ENCODE results near the gene LMF1. TPM values are rescaled to one million over a fixed set of nuclear protein-coding genes. Genes with fewer than 3 reads are reported as not detected.

LMF1 gene
- total RNA-seq, 1 experiment from 2014 or later: 12.2 TPM

GRCh38 chr16:938752-939151, 32.0 kb downstream of the LMF1 start:
- H2AFZ ChIP-seq (ENCODE audit: low read length): no peak overlapping the region
- H3K4me2 ChIP-seq (ENCODE audit: low read depth, low read length, poor library complexity, severe bottlenecking): no peak overlapping the region
- no peaks in the 10 kb centered on the region for H3K79me2 ChIP-seq (ENCODE audit: low read length)
- H3K27me3 ChIP-seq (ENCODE audit: low read length): no peaks in the 10 kb centered on the region
- H4K20me1 ChIP-seq (ENCODE audit: insufficient read depth, low read depth, low read length): no peaks in the 10 kb centered on the region
- no peak overlapping the region for H3K9ac ChIP-seq (ENCODE audit: low read length)
- peaks cover 17% of the 10 kb centered on the region for H3K9me3 ChIP-seq (ENCODE audit: low read length)
- no peaks in the 10 kb centered on the region for H3K36me3 ChIP-seq (ENCODE audit: insufficient read depth, low read length)
- no peak overlapping the region for H3K4me3 ChIP-seq (ENCODE audit: low read length)
- H3K27ac ChIP-seq (ENCODE audit: low read length): no peak overlapping the region
- no peaks in the 10 kb centered on the region for H3K4me1 ChIP-seq (ENCODE audit: low read length)
- no peaks in the 10 kb centered on the region for H3K9me2 ChIP-seq (replicated peaks; ENCODE audit: insufficient read depth, low read length)
- no peak for DNase-seq

- H2AFZ ChIP-seq (ENCODE audit: low read length): no peak overlapping the region
- no peaks in the 10 kb centered on the region for H4K20me1 ChIP-seq (ENCODE audit: insufficient read depth, low read depth, low read length)
- H3K9me2 ChIP-seq (replicated peaks; ENCODE audit: insufficient read depth, low read length): no peaks in the 10 kb centered on the region
- no peaks in the 10 kb centered on the region for H3K4me1 ChIP-seq (ENCODE audit: low read length)
- H3K9me3 ChIP-seq (ENCODE audit: low read length): peaks cover 17% of the 10 kb centered on the region
- no peaks in the 10 kb centered on the region for H3K79me2 ChIP-seq (ENCODE audit: low read length)
- H3K4me2 ChIP-seq (ENCODE audit: low read depth, low read length, poor library complexity, severe bottlenecking): no peak overlapping the region
- H3K4me3 ChIP-seq (ENCODE audit: low read length): no peak overlapping the region
- H3K36me3 ChIP-seq (ENCODE audit: insufficient read depth, low read length): no peaks in the 10 kb centered on the region
- H3K27ac ChIP-seq (ENCODE audit: low read length): no peak overlapping the region
- no peaks in the 10 kb centered on the region for H3K27me3 ChIP-seq (ENCODE audit: low read length)
- DNase-seq: no peak
- H3K9ac ChIP-seq (ENCODE audit: low read length): no peak overlapping the region
These were observed 32.6 kb downstream of the LMF1 start for GRCh38 chr16:938136-938535.

- Histone ChIP-seq H3K4me2 (ENCODE audit: low read depth, low read length, poor library complexity, severe bottlenecking) (no peak overlapping the region), H4K20me1 (ENCODE audit: insufficient read depth, low read depth, low read length) (no peaks in the 10 kb centered on the region), H3K79me2 (ENCODE audit: low read length) (no peaks in the 10 kb centered on the region), H2AFZ (ENCODE audit: low read length) (no peak overlapping the region), H3K27me3 (ENCODE audit: low read length) (no peaks in the 10 kb centered on the region), H3K9ac (ENCODE audit: low read length) (no peak overlapping the region), H3K36me3 (ENCODE audit: insufficient read depth, low read length) (no peaks in the 10 kb centered on the region), H3K9me2 (replicated peaks; ENCODE audit: insufficient read depth, low read length) (no peaks in the 10 kb centered on the region), H3K4me1 (ENCODE audit: low read length) (no peaks in the 10 kb centered on the region), H3K9me3 (ENCODE audit: low read length) (peaks cover 15% of the 10 kb centered on the region), H3K4me3 (ENCODE audit: low read length) (no peak overlapping the region), H3K27ac (ENCODE audit: low read length) (no peak overlapping the region)
- DNase-seq: no peak
These were observed 33.1 kb downstream of the LMF1 start for GRCh38 chr16:937723-938122.

- Histone ChIP-seq H3K27me3 (ENCODE audit: low read length) (no peaks in the 10 kb centered on the region), H2AFZ (ENCODE audit: low read length) (no peak overlapping the region), H3K9me2 (replicated peaks; ENCODE audit: insufficient read depth, low read length) (no peaks in the 10 kb centered on the region), H3K4me2 (ENCODE audit: low read depth, low read length, poor library complexity, severe bottlenecking) (no peak overlapping the region), H3K4me1 (ENCODE audit: low read length) (no peaks in the 10 kb centered on the region), H3K9ac (ENCODE audit: low read length) (no peak overlapping the region), H3K9me3 (ENCODE audit: low read length) (peaks cover 12% of the 10 kb centered on the region), H4K20me1 (ENCODE audit: insufficient read depth, low read depth, low read length) (no peaks in the 10 kb centered on the region), H3K4me3 (ENCODE audit: low read length) (no peak overlapping the region), H3K79me2 (ENCODE audit: low read length) (no peaks in the 10 kb centered on the region), H3K36me3 (ENCODE audit: insufficient read depth, low read length) (no peaks in the 10 kb centered on the region), H3K27ac (ENCODE audit: low read length) (no peak overlapping the region)
- no peak for DNase-seq
These were observed 33.5 kb downstream of the LMF1 start for GRCh38 chr16:937311-937710.

- no peaks in the 10 kb centered on the region for H4K20me1 ChIP-seq (ENCODE audit: insufficient read depth, low read depth, low read length)
- H2AFZ ChIP-seq (ENCODE audit: low read length): no peak overlapping the region
- no peak overlapping the region for H3K27ac ChIP-seq (ENCODE audit: low read length)
- H3K4me2 ChIP-seq (ENCODE audit: low read depth, low read length, poor library complexity, severe bottlenecking): no peak overlapping the region
- H3K9ac ChIP-seq (ENCODE audit: low read length): no peak overlapping the region
- H3K4me3 ChIP-seq (ENCODE audit: low read length): no peak overlapping the region
- DNase-seq: no peak
- H3K4me1 ChIP-seq (ENCODE audit: low read length): no peaks in the 10 kb centered on the region
- no peaks in the 10 kb centered on the region for H3K9me2 ChIP-seq (replicated peaks; ENCODE audit: insufficient read depth, low read length)
- no peaks in the 10 kb centered on the region for H3K9me3 ChIP-seq (ENCODE audit: low read length)
- no peaks in the 10 kb centered on the region for H3K79me2 ChIP-seq (ENCODE audit: low read length)
- no peaks in the 10 kb centered on the region for H3K27me3 ChIP-seq (ENCODE audit: low read length)
- no peaks in the 10 kb centered on the region for H3K36me3 ChIP-seq (ENCODE audit: insufficient read depth, low read length)
These were observed 35.1 kb downstream of the LMF1 start for GRCh38 chr16:935684-936083.

- H4K20me1 ChIP-seq (ENCODE audit: insufficient read depth, low read depth, low read length): no peaks in the 10 kb centered on the region
- H3K9me2 ChIP-seq (replicated peaks; ENCODE audit: insufficient read depth, low read length): no peaks in the 10 kb centered on the region
- no peak overlapping the region for H2AFZ ChIP-seq (ENCODE audit: low read length)
- no peak overlapping the region for H3K4me2 ChIP-seq (ENCODE audit: low read depth, low read length, poor library complexity, severe bottlenecking)
- H3K79me2 ChIP-seq (ENCODE audit: low read length): no peaks in the 10 kb centered on the region
- no peaks in the 10 kb centered on the region for H3K27me3 ChIP-seq (ENCODE audit: low read length)
- H3K4me1 ChIP-seq (ENCODE audit: low read length): no peaks in the 10 kb centered on the region
- no peaks in the 10 kb centered on the region for H3K9me3 ChIP-seq (ENCODE audit: low read length)
- no peak for DNase-seq
- H3K9ac ChIP-seq (ENCODE audit: low read length): no peak overlapping the region
- H3K36me3 ChIP-seq (ENCODE audit: insufficient read depth, low read length): no peaks in the 10 kb centered on the region
- H3K27ac ChIP-seq (ENCODE audit: low read length): no peak overlapping the region
- H3K4me3 ChIP-seq (ENCODE audit: low read length): no peak overlapping the region
These were observed 36.6 kb downstream of the LMF1 start for GRCh38 chr16:934178-934577.

- H2AFZ ChIP-seq (ENCODE audit: low read length): no peak overlapping the region
- no peaks in the 10 kb centered on the region for H3K27me3 ChIP-seq (ENCODE audit: low read length)
- H4K20me1 ChIP-seq (ENCODE audit: insufficient read depth, low read depth, low read length): no peaks in the 10 kb centered on the region
- no peaks in the 10 kb centered on the region for H3K4me1 ChIP-seq (ENCODE audit: low read length)
- no peaks in the 10 kb centered on the region for H3K9me3 ChIP-seq (ENCODE audit: low read length)
- no peak overlapping the region for H3K27ac ChIP-seq (ENCODE audit: low read length)
- no peak overlapping the region for H3K4me3 ChIP-seq (ENCODE audit: low read length)
- no peaks in the 10 kb centered on the region for H3K36me3 ChIP-seq (ENCODE audit: insufficient read depth, low read length)
- H3K79me2 ChIP-seq (ENCODE audit: low read length): no peaks in the 10 kb centered on the region
- no peaks in the 10 kb centered on the region for H3K9me2 ChIP-seq (replicated peaks; ENCODE audit: insufficient read depth, low read length)
- H3K4me2 ChIP-seq (ENCODE audit: low read depth, low read length, poor library complexity, severe bottlenecking): no peak overlapping the region
- DNase-seq: no peak
- H3K9ac ChIP-seq (ENCODE audit: low read length): no peak overlapping the region
These were observed 37.2 kb downstream of the LMF1 start for GRCh38 chr16:933581-933980.

- Histone ChIP-seq H4K20me1 (ENCODE audit: insufficient read depth, low read depth, low read length) (no peaks in the 10 kb centered on the region), H3K79me2 (ENCODE audit: low read length) (no peaks in the 10 kb centered on the region), H3K36me3 (ENCODE audit: insufficient read depth, low read length) (no peaks in the 10 kb centered on the region), H3K9me2 (replicated peaks; ENCODE audit: insufficient read depth, low read length) (no peaks in the 10 kb centered on the region), H3K9ac (ENCODE audit: low read length) (no peak overlapping the region), H3K4me1 (ENCODE audit: low read length) (no peaks in the 10 kb centered on the region), H3K9me3 (ENCODE audit: low read length) (no peaks in the 10 kb centered on the region), H3K27ac (ENCODE audit: low read length) (no peak overlapping the region), H2AFZ (ENCODE audit: low read length) (no peak overlapping the region), H3K27me3 (ENCODE audit: low read length) (no peaks in the 10 kb centered on the region), H3K4me3 (ENCODE audit: low read length) (no peak overlapping the region), H3K4me2 (ENCODE audit: low read depth, low read length, poor library complexity, severe bottlenecking) (no peak overlapping the region)
- DNase-seq: no peak
These were observed 37.9 kb downstream of the LMF1 start for GRCh38 chr16:932831-933330.
